Tibial nerve (tissue), 4 donors: Measurements from ENCODE around the gene EARS2.

ENCODE experiments used
- CTCF ChIP-seq, 5 experiments: fragments of 200-600 bp in 3 of 5; fragments of 450-650 bp in 2 of 5; sonication (generic) in 3 of 5; IDR thresholded peaks; one replicate each; pipeline ENCODE4 v1.5.1; 2016 to 2019; ENCODE audit warnings: antibody characterized with exemption in 5 of 5, mild to moderate bottlenecking in 3 of 5, moderate library complexity in 2 of 5
- EP300 ChIP-seq, 2 donors: sonication (generic); formaldehyde crosslinking; IDR thresholded peaks; one replicate each; pipeline ENCODE4 v1.6.1; 2017; ENCODE audit warnings: antibody characterized with exemption in 2 of 2, mild to moderate bottlenecking in 1 of 2
- POLR2A ChIP-seq, 2 donors: fragments of 450-650 bp; IDR thresholded peaks; one replicate each; pipeline ENCODE4 v1.6.1; 2017; ENCODE audit warnings: antibody characterized with exemption in 2 of 2, mild to moderate bottlenecking in 2 of 2, moderate library complexity in 2 of 2

DNA sequence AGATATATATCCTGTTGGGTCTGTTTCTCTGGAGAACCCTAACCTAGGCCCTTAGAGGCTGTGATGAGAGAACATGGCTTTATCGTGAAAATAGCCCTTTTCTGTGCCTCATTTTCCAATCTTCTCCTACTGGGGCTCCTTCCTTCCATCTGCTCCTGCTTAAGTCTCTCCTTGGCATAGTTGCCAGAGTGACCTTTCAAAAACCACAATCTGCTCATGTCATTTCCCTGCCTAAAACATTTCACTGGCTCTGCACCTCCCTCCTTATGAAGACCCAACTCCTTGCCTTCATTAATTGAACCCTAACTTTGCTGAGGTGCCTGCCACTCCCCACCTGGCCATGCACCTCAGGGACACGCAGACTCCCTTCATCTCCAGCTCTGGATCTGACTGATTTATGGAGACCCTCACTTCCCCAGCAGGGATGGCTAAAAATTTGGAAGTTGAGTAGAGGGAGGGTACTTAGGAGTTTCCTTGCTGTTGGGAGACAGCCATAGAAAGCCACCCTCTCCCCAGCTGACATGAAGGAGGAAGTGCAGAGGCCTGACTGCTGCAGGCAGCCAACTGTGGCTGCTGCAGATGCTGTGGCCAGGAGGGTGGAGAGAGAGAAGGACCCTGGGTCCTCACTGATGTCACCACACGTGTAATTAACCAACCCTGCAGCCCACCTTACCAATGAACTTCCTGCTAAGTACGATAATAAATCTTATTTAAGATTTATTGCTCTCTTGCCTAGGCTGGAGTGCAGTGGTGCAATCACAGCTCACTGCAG, 40.6 kb downstream of the EARS2 start:
- no peak for TF ChIP-seq CTCF (IDR thresholded peaks at IDR 0.05)
- TF ChIP-seq POLR2A (IDR thresholded peaks at IDR 0.05): no peak
- no peak for TF ChIP-seq EP300 (IDR thresholded peaks at IDR 0.05)
